Ovary (tissue), 9 donors: ENCODE data around the gene GPC6. TPM values are rescaled to one million over a fixed set of nuclear protein-coding genes. Genes with fewer than 3 reads are reported as not detected.

Experiments used
- DNase-seq, 5 donors: peaks; one replicate each; pipeline ENCODE4 v3.0.0-alpha.2; 2019 to 2020
- H3K27ac ChIP-seq, 2 donors: fragments of 200-600 bp; one replicate each; pipeline versions ENCODE4 v1.5.1 to v1.8.0; 2019 to 2022
- H3K27me3 ChIP-seq: fragments of 200-600 bp; one replicate; pipeline ENCODE4 v1.8.0; 2022
- H3K36me3 ChIP-seq: fragments of 200-600 bp; sonication (generic); one replicate; pipeline ENCODE4 v1.5.1; 2019
- H3K4me1 ChIP-seq: one replicate; pipeline ENCODE4 v1.8.1; 2013; ENCODE audit warnings: mild to moderate bottlenecking, moderate library complexity; ENCODE audit not compliant: insufficient read depth
- H3K4me3 ChIP-seq: fragments of 200-600 bp; sonication (generic); one replicate; pipeline ENCODE4 v1.5.1; 2017
- H3K9me3 ChIP-seq, 2 donors: fragments of 200-600 bp in 1 of 2; sonication (generic) in 1 of 2; one replicate each; pipeline versions ENCODE4 v1.5.1 to v1.8.1; 2013 to 2019; ENCODE audit warnings: mild to moderate bottlenecking in 1 of 2, moderate library complexity in 1 of 2
- EP300 ChIP-seq: sonication (generic); formaldehyde crosslinking; IDR thresholded peaks from one replicate; pipeline ENCODE4 v1.6.1; 2017; ENCODE audit warnings: antibody characterized with exemption
- POLR2A ChIP-seq: fragments of 450-650 bp; IDR thresholded peaks from one replicate; pipeline ENCODE4 v1.6.1; 2017; ENCODE audit warnings: antibody characterized with exemption, mild to moderate bottlenecking, moderate library complexity
- WGBS, 3 donors: extraction: QIAGEN DNeasy Blood & Tissue Kit in 1 of 3; methylation state at CpG; one replicate each; pipeline versions ENCODE4 v1.1.5 to v1.1.7; 2013 to 2017; 5-methylcytosine and 5-hydroxymethylcytosine counted together
- intact Hi-C, 4 donors: fragments of 100-400 bp; cut with DNase I; formaldehyde crosslinking; loops; one replicate each; pipeline versions ENCODE4 v1.11.0 to v1.15.1; 2022 to 2023
- polyA plus RNA-seq, 2 donors: library from polyadenylated mRNA; stranded (reverse); fragments of 200-250 nt in 1 of 2; fragments of 350-450 nt in 1 of 2; fragmentation: Illumina TruSeq in 1 of 2; extraction: RNeasy Lipid Tissue Mini Kit (QIAGEN cat#74804) in 1 of 2; gene quantifications; one replicate each; pipeline ENCODE4 v1.2.3, GENCODE V29; 2013 to 2014
- total RNA-seq, 7 donors: library from RNA; depleted of rRNA in 2 of 7; stranded (reverse); fragments of >200 nt in 2 of 7; fragmentation: NEBNext Ultra II Directional in 3 of 7; extraction: Animal tissue kit (Norgen Biotek cat#: 25700) in 3 of 7; gene quantifications; one replicate each; pipeline versions ENCODE4 v1.1.0 to v1.2.4, GENCODE V29; 2016 to 2023
- TF ChIP-seq, protein P1 (sequence below), 3 donors: fragments of 450-650 bp in 2 of 3; fragments of 200-600 bp in 1 of 3; IDR thresholded peaks; one replicate each; pipeline versions ENCODE4 v1.5.1 to v1.8.0; 2016 to 2022; ENCODE audit warnings: antibody characterized with exemption in 3 of 3, mild to moderate bottlenecking in 1 of 3
- donor health status: DM: no; HTN: no; CAD: no; lungs with moderate emphysema.
- donor health status: DM: no; HTN: no; CAD: no.
- donor health status: Bipolar disorder and iron deficiency.
- donor health status: DM: yes; HTN: yes; CAD: no.
- donor health status: DM: no; HTN: no; CAD: no.
- donor health status: DM: yes; HTN: yes; CAD: no.

Gene GPC6
- total and polyA plus RNA-seq, 9 donors: 4.3 to 22.3 (median 17.9) TPM

DNA sequence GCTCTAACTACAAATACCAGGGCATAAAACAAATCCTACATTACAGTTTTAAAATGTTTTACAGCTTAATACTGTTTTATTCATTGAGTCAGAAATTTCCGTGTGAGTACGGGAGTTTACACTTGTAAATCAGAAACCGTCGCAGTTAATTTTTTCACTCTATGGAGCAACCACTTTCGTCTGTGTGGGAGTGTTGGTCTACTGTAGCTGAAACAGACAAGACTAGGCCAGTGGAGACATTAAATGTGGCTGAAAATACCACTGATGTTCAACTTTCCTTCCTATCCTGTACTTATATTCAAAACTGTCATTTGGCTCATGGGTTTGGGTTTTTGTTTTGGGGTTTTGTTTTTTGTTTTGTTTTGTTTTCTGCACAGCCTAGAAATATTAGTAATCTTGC, 984.2 kb downstream of the GPC6 start:
- 9 to 27% (median 18%) methylated on average over 5 of the region's 5 CpGs for WGBS, 3 donors
- TF ChIP-seq EP300 (no peak), POLR2A (no peak)
- TF ChIP-seq, protein P1, sequence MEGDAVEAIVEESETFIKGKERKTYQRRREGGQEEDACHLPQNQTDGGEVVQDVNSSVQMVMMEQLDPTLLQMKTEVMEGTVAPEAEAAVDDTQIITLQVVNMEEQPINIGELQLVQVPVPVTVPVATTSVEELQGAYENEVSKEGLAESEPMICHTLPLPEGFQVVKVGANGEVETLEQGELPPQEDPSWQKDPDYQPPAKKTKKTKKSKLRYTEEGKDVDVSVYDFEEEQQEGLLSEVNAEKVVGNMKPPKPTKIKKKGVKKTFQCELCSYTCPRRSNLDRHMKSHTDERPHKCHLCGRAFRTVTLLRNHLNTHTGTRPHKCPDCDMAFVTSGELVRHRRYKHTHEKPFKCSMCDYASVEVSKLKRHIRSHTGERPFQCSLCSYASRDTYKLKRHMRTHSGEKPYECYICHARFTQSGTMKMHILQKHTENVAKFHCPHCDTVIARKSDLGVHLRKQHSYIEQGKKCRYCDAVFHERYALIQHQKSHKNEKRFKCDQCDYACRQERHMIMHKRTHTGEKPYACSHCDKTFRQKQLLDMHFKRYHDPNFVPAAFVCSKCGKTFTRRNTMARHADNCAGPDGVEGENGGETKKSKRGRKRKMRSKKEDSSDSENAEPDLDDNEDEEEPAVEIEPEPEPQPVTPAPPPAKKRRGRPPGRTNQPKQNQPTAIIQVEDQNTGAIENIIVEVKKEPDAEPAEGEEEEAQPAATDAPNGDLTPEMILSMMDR (IDR thresholded peaks at IDR 0.05): no peak
- Histone ChIP-seq H3K27ac (no peak overlapping the region), H3K4me1 (no peaks in the 10 kb centered on the region), H3K9me3 (no peaks in the 10 kb centered on the region), H3K4me3 (no peak overlapping the region), H3K27me3 (no peaks in the 10 kb centered on the region), H3K36me3 (no peaks in the 10 kb centered on the region)
- no peak for DNase-seq
- intact Hi-C loops: no loop called here

DNA sequence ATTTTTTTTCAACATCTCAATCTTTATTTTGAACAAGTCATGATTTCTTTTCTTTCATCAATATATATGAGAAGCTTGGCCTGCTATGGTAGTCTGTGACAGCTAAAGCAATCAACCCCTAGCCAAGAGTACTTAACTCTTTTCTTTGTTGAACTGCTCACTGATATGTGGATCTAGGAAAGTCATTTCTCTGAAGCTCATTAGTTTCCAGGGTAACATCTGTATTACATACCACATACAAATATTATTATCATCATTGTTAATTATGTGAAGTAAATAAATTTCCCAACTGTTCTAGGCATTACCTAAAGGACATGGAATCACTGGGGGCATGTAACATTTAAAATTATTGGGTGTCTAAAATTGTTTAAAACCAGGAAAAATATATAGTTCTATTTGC, 985.6 kb downstream of the GPC6 start:
- Histone ChIP-seq H3K4me1 (no peaks in the 10 kb centered on the region), H3K36me3 (no peaks in the 10 kb centered on the region), H3K27ac (no peak overlapping the region), H3K27me3 (no peaks in the 10 kb centered on the region), H3K4me3 (no peak overlapping the region), H3K9me3 (no peaks in the 10 kb centered on the region)
- DNase-seq: no peak
- intact Hi-C loops: no loop called here
- TF ChIP-seq, protein P1 (IDR thresholded peaks at IDR 0.05): no peak
- TF ChIP-seq POLR2A (no peak), EP300 (no peak)

DNA sequence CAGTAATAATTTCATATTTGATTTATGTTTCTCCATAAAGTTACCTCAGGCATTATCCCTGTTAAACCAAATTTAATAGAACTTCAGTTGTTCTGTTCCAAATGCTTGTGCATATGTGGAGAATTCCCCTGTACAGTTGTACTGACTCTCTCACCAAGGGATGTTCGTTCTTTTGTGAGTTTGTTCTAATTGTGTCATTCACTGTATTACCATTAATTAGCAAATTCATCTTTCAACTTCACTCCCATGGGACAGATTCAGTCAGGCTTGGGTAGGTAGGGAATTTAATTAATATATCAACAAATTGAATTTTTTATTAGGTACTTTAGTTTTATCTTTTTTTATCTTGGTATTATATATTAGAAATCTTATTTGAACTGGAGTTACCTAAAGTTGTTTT, 987.5 kb downstream of the GPC6 start:
- Histone ChIP-seq H3K27me3 (no peaks in the 10 kb centered on the region), H3K4me1 (no peaks in the 10 kb centered on the region), H3K4me3 (no peak overlapping the region), H3K27ac (no peak overlapping the region), H3K36me3 (no peaks in the 10 kb centered on the region), H3K9me3 (no peaks in the 10 kb centered on the region)
- intact Hi-C loops: no loop called here
- WGBS, 3 donors: 88 to 95% (median 92%) methylated on average over 1 of the region's 1 CpG
- DNase-seq: no peak
- TF ChIP-seq, protein P1 (IDR thresholded peaks at IDR 0.05): no peak
- TF ChIP-seq EP300 (no peak), POLR2A (no peak)

DNA sequence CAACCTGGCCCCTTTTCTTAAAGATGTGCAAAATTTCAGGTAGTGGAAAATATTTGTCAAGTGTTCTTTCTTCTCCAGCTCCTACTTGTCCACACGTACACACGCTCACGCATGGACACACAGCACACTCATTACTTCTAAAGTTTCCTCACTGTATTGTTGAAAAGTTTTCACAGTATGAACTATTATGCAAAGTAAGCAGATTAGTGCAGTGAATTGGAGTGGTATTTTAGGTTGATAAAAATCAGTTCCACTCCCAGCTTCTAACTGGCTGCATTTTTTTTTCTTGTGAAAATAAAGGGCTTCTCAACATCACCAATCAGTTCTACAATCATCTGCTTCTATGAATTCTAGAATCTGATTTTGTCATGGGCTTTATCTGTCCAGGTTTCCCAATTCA, 988.4 kb downstream of the GPC6 start:
- no peaks in the 10 kb centered on the region for H3K9me3 ChIP-seq
- intact Hi-C loops: no loop called here
- 93 to 98% (median 94%) methylated on average over 3 of the region's 3 CpGs for WGBS, 3 donors
- no peak overlapping the region for H3K4me3 ChIP-seq
- H3K36me3 ChIP-seq: no peaks in the 10 kb centered on the region
- no peak for DNase-seq
- TF ChIP-seq POLR2A (no peak), EP300 (no peak)
- TF ChIP-seq, protein P1 (IDR thresholded peaks at IDR 0.05): no peak
- H3K27me3 ChIP-seq: no peaks in the 10 kb centered on the region
- no peaks in the 10 kb centered on the region for H3K4me1 ChIP-seq
- no peak overlapping the region for H3K27ac ChIP-seq

DNA sequence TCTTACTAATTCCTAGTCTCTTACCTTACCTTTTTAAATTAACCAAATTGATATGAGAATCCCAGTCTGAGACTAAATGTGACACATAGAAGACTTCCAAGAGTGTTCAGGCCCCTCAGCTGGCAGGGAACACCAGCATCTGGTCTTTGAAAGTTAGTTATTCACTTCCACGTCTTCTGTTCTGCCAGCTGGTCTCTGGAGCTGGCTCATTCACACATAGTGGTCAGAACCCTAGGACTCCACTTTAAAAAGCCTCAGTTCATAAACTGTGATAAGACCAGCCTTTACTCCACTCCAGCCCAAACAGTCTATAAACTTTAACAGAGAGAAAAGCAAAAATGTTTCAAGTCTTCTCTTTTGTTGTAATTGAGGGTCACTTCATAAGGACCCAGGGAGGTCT, 989.9 kb downstream of the GPC6 start:
- no peaks in the 10 kb centered on the region for H3K9me3 ChIP-seq
- TF ChIP-seq POLR2A (no peak), EP300 (no peak)
- TF ChIP-seq, protein P1 (IDR thresholded peaks at IDR 0.05): no peak
- intact Hi-C loops: no loop called here

More for the DNA sequence above, 989.9 kb downstream of the GPC6 start:
- Histone ChIP-seq H3K4me1 (no peaks in the 10 kb centered on the region), H3K4me3 (no peak overlapping the region), H3K27me3 (no peaks in the 10 kb centered on the region), H3K36me3 (no peaks in the 10 kb centered on the region), H3K27ac (no peak overlapping the region)
- DNase-seq: no peak
- WGBS, 3 donors: 57 to 81% (median 57%) methylated on average over 1 of the region's 1 CpG
